NCI-H2029 (cell line): ENCODE measurements around the gene PRIMA1.

ENCODE experiments used
- DNase-seq: peaks from one replicate; lab custom pipeline; 2025; lab: John Stamatoyannopoulos, UW

PRIMA1 gene

GRCh38 chr14:93712079-93712837 is 76.0 kb downstream of the PRIMA1 start:
- DNase-seq, result no peak

DNA sequence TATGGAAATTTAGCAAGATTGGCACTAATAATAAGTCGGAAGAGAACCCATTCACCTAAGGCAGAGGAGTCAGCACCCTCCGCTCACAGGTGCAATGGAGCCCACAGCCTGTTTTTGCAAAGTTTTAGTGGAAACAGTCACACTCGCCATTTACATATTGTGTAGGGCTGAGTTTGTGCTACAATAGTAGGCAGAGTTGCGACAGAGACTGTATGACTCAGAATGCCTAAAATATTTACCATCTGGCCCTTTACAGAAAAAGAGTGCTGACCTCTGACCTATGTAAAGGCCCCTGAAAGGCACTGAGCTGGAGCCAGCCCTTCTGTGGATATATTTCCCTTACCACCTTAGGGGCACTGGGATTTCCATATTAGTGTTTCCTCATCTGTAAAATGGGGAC is 79.0 kb downstream of the PRIMA1 start:
- DNase-seq, result no peak

- no peak for DNase-seq
These were observed 79.5 kb downstream of the PRIMA1 start for GRCh38 chr14:93708800-93709199.

- no peak for DNase-seq
These were observed 80.0 kb downstream of the PRIMA1 start for GRCh38 chr14:93708311-93708734.

GRCh38 chr14:93707475-93707874 is 80.8 kb downstream of the PRIMA1 start:
- DNase-seq, result no peak

- DNase-seq, result no peak
These were observed 81.8 kb downstream of the PRIMA1 start for GRCh38 chr14:93706360-93706955.

- no peak for DNase-seq
These were observed 82.7 kb downstream of the PRIMA1 start for GRCh38 chr14:93705513-93706156.

DNA sequence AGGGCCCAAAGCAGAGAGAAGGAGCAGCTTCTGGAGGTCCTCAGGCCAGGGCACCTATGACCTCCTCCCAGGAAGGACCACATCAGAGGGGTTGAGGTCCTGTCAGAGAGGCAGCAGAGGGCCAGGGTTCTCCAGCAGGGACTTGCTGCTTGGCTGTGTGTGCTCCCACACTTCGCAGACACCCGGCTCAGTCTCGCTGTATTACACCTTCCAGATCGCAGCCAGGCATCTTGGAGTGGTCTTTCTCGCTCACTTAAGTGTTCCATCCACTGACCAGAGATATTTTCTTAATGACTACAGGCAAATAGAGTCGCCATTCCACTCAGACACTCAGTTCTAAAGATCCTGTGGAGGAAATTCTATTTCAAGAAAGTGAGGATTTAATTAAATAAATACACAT is 84.3 kb downstream of the PRIMA1 start:
- DNase-seq, result no peak

DNA sequence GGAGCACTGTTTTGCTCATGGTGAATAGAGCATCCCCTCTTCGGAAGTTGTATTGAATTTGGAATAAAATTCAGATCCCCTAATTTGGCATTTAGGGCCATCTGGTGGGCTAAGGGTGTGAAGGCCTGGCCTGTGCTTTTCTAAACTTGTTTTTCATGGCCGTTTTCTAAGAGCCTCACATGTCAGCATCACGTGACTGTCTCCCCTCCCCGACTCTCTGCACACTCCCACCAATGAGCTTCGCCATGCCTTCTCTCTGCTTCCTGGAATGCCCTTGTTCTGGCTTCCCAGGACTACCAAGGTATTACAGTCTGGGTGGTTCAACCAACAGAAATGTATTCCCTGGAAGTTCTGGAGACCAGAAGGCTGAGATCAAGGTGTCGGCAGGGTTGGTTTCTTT is 85.3 kb downstream of the PRIMA1 start:
- no peak for DNase-seq

GRCh38 chr14:93701562-93701961 is 86.7 kb downstream of the PRIMA1 start:
- DNase-seq, result no peak

- no peak for DNase-seq
These were observed 87.4 kb downstream of the PRIMA1 start for GRCh38 chr14:93700928-93701327.

DNA sequence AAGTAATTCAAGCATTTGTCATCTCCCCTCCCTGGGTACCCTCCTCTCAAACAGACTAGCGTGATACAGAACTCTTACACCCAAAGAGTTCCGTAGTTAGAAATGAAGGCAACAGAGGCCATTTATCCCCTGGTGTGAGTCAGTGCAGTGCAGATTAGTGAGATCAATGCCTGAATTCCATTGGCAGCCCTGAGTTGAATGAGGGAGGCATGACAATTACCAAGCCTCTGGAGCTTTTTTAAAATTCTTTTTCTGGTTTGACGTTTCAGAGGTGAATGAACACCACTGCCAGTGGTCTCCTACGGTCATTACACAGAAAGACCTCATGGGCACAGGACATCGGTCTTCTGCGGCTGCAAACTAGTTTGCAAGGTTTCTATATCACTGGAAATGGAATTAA is 94.4 kb downstream of the PRIMA1 start:
- no peak for DNase-seq

- no peak for DNase-seq
These were observed 97.1 kb downstream of the PRIMA1 start for GRCh38 chr14:93691042-93691780.

DNA sequence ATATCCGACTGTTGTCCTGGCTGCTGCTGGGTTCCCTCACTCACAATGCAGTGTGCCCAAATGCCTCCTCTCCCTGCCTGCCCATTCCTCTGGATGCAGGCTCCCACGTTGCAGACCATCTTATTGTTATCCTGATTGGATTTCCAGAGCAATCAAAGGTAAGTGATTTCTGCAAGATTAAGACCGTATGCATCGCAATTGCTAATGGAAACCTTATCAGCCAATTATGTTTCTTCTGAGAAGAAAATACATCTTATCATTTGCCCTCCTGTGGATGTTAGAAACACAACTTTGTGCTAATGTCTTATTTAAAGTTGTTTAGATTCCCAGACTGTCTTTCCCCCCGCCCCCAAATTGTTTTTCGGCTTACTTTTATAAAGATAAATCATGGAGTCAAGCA is 98.1 kb downstream of the PRIMA1 start:
- DNase-seq, result no peak

DNA sequence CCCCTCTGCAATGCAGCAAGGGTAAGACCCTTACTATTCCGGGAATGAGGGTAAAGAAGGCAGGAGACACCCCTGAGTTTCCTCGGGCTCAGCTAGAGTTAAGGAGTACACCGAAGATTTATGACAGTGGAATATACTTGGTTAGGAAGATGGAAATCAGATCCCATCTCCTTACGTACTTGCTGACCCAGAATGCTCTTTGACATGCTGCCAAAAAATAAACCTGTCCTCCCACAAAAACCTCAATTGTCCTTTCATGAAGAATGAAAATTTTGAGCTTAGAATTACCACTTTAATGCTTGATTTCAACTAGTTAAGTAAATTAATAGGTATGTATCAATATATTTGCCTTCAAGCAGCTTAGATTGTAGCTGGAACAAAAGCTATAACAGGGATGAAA is 99.5 kb downstream of the PRIMA1 start:
- no peak for DNase-seq

- DNase-seq, result no peak
These were observed 100.0 kb downstream of the PRIMA1 start for GRCh38 chr14:93688239-93688666.

GRCh38 chr14:93686268-93686667 is 102.0 kb downstream of the PRIMA1 start:
- DNase-seq, result no peak

- no peak for DNase-seq
These were observed 103.0 kb downstream of the PRIMA1 start for GRCh38 chr14:93685121-93685895.

DNA sequence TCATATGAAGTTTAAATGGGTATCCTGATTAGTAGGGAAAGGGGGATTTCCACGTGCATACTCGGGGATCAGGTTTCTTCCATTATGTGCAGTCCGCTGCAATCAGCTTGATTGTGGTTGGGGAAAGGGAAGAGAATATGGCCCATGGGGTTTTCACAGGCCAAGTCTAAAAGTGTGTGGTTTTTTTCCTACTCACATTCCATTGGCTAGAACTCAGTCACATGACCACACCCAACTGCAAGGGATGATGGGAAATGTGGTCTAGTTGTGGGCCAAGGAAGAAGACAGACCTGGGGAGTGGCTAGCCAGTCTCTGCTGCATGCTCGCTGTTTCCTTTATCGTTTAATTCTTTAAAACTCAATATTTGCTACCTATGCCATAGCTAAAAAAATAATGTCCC is 105.1 kb downstream of the PRIMA1 start:
- DNase-seq, result no peak

DNA sequence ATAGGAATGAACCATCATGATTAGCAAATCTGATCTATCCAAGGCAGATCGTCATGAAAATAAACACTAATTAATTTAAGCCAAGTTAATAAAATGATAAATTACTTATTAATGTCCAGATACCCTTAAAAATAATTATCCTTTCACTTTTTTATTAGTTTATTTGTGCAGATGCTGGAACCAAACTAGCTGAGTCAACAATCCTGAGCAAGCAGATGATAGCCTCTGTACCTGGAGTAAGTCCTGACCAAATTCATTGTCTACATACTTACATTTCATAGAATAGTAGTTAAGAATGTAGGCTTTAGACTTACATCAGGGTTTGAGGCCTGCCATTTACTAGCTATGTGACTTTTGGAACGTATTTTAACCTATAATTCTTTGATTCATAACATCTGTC is 105.8 kb downstream of the PRIMA1 start:
- DNase-seq, result no peak

- no peak for DNase-seq
These were observed 111.8 kb downstream of the PRIMA1 start for GRCh38 chr14:93676416-93676958.

DNA sequence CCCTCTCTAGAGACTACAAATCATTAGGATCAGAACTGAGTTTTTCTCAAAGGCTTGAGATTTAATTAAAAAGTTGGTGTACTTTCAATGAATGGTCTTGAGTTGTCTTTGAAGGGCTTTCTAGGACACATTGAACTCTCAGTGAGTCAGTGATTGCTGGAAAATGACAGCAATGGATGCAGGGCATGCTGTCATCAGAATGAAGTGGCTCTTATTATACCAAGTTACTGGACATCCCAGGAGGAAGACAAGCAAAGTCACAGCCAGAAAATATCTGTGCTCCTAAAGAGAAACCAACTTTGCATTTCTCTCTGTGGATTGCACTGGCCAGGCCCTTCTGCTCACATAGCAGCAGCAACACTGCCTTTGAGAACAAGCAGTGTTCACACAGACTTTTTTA is 112.6 kb downstream of the PRIMA1 start:
- no peak for DNase-seq
